Renal cortical epithelial cell (primary cell): Measurements from ENCODE around the gene EPB41L4A. TPM values are rescaled to one million over a fixed set of nuclear protein-coding genes. Genes with fewer than 3 reads are reported as not detected.

Experiments
- DNase-seq: peaks from one replicate; pipeline ENCODE4 v3.0.0-alpha.2; 2011; ENCODE audit warnings: low read depth
- total RNA-seq: library from RNA; depleted of rRNA; stranded (reverse); fragments of >200 nt; gene quantifications from 2 replicates; pipeline ENCODE4 v1.2.3, GENCODE V29; 2014

EPB41L4A gene
- total RNA-seq, 1 donor from 2014 or later = 26.1 TPM

DNA sequence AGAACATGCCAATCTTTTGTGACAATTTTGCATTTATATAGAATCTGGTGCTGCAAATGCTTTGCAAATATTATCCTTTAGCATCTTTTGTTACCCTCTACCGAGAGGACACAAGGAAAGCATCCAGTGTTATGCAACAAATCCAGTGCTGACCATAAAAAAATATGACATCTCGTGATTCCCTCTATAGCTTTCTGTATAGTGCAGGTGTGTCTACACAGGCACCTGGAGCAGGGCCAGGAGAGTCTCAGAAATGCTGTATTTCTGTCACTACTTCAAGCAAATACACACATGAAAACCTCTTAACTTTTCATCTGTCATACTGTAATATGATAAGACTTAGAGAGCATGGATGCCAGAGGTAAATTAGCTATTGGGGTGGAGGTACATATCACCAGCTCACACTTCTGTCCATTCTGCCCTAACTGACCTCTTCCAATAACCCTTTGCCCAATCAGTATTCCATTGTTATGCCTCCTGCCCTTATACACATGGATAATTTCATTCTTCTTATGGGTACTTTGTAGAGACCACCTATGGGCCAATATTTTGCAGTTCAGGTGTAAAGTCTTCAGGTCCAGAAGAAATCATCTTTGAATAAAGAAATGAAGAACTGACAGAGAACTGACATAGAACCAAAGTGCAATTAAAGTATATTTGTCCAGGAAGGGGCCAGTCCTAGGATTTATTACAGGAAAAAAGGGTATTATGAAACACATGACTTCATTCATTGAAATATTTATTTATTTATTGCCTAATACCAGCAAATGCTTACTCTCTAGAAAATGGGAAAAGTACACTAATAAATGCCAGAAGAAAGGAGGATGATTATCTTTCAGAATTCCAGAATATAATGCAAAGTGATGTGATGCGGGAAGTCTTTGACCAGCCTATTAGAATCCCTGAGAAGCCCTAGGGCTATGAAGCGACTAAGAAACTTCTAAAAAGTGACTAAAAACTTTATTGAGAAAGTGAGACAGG is 106.5 kb downstream of the EPB41L4A start:
- no peak for DNase-seq

DNA sequence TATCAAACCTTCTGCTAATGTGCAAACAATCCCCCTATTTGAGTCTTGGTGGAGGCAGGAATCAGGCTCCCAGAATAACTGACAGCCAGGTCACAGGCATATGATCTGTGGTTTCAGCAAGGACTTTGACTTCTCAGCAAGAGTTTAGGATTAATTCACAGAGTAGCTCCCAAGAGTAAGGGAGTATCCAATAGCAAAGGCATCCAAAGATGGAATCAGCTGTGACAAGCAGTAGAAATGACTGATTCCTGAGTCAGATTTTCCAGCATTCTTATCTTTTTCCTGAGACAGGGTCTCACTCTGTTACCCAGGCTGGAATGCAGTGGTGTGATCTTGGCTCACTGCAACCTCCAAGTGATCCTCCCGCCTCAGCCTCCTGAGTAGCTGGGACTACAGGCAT is 108.3 kb downstream of the EPB41L4A start:
- DNase-seq = peak; percentile 72

DNA sequence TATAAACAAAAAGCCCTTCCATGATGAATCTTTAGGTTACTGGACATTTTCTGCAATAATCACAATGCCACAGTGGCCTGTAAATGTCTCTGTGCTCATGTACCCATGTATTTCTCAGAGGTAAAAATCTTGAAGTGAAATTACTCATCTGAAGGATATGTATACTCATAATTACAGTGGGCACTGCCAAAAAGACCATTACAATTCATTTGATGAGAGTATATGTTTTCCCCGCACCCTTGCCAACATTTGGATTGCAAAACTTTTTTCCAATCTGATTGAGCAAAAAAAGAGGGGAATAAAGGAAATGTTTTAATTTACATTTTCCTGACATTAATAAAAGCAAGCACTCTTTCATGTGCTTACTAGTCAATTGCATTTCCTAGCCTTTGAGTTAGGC is 110.5 kb downstream of the EPB41L4A start:
- DNase-seq = no peak

DNA sequence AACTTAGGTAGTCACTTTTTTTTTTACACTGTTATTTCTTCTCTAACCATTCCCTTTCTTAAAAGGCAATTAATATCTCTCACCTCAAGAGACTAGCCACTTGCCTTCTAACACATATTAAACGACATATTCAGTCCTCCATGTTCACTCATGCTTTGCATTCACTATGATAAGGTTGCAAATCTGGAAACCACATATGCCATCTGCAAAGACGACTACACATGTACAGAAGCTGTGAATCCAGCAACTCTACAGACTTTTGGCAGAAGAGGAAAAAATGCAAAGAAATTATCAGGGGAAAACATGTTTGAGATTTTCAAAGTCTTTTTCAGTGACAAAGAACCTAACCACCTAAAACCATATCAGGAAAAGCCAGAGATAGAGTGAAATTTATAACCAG is 112.1 kb downstream of the EPB41L4A start:
- DNase-seq = no peak

DNA sequence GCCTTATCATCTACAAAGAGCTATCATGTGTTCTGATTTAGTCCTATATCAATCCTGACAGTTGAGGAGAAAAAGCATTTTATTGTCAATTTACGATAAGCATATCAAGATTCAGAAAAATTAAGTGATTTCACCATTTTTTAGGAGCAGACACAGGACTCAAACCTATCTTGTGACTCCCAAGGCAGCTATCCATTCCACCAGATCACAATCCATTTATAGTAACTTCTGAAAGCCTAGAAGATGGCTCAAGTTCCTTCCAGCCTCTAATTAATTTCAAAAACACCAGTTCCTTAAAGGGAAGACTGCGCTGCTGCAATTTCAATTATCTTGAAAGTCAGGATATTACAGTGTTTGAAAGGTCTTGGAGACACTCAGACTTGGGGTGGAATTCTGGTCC is 114.3 kb downstream of the EPB41L4A start:
- DNase-seq = no peak

DNA sequence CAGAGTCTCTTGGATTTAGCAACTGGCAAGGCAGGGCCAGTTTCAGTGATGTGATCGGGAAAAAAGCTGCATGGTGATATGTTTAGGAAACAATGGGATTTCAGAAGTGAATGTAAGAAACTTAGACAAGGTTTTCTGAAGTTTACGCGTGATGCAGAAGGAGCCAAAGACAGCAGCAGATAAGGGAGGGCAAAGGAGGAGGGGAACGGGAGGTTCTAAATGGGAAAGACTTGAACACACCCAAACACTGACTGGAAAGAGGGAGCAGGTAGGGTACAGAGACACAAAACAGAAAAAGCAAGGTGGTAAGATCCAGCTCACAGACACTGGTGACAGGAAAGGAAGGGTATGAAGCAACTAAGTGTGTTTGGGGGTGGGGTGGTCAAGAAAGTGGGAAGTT is 115.4 kb downstream of the EPB41L4A start:
- no peak for DNase-seq

DNA sequence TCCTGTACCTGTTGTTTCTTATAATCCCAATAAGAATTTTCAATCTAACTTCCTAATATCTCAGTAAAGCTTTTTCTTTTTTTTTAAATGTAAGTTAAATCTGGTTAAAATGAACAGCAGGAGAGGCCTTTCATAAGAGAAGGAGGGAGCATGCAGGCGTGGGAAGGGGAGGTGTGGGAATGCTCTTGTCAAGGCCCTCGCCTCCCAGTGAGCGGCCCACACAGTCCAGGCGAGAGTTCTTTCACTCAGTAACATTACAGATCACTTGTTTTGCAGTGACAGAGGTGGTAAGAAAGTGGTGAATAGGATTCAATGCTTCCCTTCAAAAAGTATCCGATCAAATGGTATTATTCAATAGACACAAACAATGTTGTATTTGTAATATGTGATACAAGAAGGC is 125.0 kb downstream of the EPB41L4A start:
- DNase-seq = no peak

DNA sequence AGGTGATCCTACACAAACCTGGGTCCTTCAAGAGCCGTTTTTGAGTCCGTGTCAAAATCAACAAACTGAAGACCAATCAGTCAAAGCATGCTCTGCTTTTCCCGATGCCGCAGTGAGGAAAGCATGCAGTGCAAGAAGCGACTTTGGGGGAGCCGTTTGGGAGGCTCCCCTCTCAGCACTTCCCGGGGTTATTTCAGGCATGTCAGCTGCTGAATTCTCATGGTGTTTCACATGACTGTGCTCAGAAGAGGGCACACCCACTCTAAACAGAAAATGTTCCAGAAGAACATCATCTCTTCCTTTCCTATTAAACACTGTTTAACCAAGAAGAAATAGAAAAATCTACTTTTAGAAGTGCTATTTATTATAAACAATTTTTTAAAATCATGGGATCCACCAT is 125.5 kb downstream of the EPB41L4A start:
- DNase-seq = no peak

DNA sequence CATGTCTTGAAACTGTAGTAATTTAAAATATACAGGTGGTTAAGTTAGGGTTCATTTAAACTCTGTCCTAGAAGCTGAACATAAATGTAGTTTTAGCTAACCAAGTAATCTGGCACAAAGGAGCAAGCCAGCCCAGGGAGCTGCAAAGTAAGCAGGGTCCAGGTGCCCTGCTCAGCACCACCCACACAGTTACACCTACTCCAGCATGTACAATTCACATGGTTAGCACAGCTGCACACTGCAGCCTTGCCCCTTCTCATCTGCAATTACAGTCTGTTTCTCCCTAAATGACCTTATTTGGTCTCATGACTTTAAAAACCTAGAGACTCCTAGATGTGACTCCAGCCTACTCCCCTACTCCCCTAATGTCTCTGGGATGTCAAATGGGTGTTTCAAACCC is 128.4 kb downstream of the EPB41L4A start:
- DNase-seq = no peak

DNA sequence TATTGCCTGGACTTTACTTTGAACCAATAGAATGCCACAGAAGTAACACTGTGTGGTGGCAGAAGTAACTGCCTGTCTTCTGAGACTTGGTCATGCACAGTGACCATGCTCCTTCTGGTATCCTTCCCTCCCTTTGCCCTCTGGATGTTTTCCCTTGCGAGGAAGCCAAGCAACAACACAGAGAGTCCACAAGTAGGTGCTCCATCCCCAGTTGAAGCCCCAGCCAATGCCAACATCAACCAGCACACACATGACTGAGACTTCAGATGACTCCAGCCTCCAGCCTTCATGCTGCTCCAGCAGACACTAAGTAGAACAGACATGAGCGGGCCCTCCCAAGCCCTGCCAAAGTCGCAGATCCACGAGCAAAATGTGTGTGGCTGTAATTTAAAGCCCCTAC is 129.6 kb downstream of the EPB41L4A start:
- DNase-seq = peak; percentile 23

DNA sequence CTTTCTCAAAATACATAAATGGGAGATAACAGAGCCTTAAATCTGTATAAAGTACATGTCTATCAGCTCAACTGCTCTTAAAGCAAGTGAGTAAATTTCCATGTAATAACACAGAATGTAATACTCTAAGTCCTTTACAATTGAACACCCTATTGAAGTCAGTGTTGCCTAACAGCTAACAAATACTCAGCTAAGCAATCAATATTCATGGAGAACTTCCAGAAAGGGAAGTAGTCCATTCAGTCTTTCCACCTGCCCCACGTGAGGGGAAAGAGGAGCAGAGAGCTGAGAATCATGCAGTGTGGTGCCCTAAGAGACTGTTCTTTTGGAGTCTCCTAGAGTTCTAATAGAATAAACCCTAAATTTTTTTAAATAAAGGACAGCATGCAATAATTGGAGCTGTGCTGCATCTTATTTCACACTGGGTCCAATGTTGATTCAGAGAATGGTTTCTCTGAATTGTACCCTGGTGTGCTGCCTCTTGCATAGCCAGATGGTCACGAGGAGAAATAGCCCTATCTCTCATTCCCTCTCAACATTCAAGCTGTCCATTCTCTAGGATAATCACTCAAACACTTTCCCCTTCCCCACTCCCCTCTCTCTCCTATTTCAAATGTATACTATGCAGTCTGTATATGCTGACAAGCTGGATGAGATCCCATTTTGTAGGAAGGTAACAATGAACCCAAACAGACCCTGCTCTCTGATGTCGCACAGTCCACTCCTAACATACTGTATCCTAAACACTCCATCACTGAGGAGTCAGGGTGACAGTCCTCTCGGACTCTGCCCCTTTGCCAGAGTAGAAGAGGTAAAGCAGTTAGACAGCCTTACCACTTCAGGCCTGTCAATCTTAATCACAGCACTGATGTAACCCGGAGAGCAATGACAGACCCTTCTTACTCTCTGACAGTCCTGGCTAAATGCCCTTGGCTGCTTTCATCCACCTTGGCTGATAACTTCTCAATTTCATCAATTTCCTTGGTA is 134.8 kb downstream of the EPB41L4A start:
- no peak for DNase-seq

DNA sequence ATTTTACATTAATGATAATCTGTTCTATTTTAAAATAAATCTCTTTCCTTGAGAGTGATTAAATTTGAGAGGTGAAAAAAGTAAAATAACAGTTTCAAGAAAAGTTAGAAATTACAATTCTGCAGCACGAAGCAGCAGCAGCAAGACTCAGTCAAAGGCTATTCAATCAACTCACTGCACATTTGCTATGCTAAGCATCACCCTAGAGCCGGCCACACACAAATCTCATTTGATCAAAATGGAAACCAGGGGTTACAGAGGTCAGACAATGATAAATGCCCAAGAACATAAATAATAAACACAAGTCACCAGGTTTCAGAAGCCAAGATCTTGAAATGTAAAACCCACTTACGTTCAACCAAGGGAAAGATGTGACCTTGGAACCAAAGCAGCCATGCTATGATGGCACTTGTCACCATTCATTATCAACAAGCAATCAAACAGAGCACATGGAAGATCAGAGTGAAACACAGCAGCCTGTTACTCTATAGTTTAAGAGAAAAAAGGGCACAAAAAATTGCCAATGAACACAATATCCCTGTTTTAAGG is 136.0 kb downstream of the EPB41L4A start:
- DNase-seq = no peak

DNA sequence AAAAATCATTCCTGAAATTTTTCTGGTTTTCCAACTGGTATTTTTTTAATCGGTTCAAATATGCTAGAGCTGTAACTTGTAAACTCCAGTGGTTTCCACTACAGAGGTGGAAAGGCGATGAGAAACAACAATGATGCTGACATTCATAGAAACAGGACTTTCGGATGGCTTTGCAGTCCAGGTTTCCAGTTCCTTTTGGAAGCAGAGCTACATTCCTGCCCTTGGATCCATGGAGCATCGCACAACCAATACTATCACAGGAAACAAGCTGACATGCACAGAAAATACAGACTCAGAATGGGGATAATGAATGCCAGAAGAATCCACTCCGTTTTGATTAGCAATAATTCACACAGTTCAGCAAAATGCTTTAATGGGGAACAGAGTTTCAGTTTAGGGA is 140.0 kb downstream of the EPB41L4A start:
- DNase-seq = no peak

DNA sequence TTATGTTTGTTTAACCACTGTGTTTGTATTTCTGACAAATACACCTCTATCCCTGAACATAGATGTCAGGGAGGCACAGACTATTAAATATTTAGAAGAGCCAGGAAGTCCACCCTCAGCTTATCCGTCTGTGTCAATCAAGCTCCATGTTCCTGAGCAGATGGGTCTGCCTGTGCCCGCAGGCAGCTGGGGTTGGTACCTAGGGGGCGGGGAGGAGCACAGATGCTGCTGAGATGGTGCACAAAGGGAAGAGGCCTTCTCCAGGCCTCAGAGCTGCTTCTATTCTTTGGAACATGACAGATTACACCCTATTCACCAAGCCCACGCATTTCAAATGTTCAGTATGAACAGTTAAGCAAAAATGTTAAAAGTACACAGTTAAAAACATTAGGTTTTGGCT is 142.1 kb downstream of the EPB41L4A start:
- DNase-seq = no peak

DNA sequence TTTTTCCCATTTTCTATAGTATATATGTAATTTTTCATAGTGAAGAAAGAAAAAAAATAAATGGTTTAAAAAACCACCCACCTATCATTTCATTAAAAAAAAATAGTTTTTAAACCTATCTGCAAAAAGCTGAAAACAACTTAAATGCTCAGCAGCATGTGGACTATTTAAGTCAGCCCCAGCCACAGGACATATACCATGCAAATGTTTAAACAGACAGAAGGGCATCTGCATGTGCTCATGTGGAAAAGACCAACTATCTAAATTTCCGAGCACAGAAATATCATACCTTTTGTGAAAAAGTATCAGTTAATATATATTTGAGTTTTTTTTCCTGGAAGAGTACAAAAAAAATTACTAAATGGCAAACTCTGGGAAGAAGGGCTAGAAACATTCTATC is 143.4 kb downstream of the EPB41L4A start:
- DNase-seq = no peak

DNA sequence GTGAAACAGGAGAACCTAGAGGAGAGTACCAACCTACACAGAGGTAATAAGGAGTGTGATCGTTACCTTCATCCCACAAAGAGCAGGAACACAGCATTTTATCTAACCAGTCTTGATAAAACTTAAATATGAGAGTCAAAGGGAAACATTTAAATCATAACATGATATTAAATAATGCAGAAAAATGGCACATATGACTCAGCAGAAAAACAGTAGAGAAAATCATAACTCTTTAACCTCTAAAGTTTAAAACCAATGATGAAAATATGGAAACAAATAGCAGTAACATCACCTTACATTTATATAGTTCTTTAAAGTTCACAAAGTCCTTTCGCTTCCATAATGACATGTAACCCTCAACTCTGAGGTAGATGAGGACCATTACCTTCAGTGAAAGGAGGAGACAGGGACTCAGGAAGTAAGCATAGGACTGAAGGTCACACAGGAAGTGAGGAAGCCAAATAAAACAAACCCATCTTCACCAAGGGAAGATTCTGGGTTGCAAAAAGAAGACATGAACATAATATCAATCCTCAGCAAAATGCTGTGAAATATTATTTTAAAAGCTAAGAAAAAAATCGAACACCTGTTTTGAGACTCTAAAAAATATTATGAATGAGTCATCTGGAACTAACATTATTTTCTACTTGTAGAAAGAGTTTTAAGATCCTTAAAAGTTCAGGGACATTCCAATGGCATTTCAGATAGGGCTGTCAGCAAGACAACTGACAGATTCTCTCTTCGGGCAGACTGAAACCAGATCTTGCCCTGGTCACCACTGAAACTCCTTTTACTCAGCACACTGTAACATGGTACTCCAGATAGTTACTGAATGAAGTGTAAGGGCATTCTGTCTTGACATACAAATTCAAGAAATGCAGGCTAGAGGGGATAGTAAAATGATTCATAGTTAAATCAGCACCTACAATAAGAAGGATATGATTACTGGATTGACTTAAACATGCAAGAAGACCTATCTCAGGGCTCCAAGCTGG is 148.5 kb downstream of the EPB41L4A start:
- peak; percentile 15 for DNase-seq

DNA sequence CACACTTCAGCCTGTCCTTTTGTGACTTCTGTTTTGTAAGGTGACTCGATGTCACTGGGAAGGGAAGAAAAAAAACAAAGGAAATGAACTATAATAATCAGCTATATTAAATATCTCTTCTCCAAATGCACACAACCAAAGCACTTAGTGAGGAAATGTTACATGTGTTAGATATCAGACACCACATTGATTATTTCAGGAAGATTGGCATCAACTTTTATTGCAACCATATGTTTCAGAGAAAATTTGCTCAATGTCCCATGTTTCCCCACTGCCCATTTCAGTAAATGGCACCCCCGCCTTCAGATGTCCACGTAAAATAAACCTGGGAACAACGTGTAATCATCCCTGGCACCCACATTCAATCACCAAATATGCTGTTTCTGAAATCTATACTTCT is 151.8 kb downstream of the EPB41L4A start:
- no peak for DNase-seq

DNA sequence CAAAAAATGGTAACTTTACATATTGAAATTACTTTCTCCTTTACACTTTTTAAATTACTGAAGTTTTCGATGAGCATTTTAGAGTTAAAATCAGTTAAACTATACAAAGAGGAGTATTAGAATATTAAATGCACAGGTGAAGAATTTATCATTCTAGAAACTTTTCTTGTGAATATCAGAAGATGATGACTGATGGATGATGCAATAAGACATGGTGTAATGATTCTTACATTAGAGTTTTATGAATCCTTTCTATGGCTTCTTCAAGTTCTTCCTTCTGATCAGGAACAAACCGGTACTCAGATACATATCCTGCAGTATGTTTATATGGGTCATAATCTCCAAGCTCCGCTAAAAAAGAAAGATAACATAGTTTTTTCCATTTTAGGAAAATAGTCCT is 154.4 kb downstream of the EPB41L4A start:
- DNase-seq = no peak

DNA sequence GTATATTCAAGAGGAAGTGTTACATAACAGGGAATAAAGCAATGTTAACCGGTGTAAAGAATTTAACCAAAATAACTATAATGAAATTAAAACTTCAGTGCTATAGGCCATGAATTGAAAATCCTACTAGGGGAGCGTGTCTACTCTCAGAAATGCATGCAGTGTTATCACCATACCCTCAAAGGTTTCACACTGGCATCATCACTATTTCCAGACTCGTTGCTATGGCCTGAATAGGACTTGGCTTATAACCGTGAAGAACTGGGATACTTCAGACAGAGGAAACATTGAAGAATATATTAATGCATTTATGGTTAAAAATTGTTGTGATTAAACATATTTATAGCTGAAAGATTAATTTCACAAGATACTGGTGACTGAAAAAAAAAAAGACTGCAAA is 154.9 kb downstream of the EPB41L4A start:
- no peak for DNase-seq

DNA sequence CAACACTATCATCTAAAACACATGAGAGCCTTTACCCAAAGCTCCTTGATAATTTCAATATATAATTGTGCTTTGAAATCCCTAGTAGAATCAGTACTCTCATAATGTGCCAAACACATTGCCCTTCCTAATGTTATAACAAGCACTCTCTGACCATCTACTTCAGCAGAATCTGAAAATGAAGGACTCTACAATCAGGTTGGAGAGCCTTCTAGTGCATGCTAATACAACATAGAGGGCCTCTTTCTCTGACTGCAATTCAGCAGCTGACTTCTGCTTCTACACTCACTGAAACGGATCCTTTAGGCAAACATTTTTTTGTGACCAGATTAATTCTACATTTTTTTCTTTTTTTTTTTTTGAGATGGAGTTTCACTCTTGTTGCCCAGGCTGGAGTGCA is 155.6 kb downstream of the EPB41L4A start:
- no peak for DNase-seq

DNA sequence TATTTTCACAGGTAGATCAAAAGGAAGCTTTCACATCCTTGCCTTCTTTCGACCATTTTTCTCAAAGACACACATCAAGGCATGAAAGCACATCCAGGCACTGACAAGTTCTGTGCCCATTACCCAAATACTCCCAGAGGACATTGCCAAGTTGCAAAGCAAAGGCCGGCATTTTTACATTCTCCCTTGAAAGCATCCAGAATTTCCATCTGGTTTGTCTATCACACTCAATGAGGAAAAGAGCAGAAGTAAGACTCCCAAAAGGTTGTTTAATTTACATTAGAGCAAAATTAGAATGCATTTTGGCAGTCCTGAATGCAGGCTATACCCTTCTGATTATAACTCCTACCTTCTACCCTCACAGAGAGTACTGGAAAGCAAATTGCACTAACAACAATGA is 160.5 kb downstream of the EPB41L4A start:
- no peak for DNase-seq
